Fibroblast of the aortic adventitia (primary cell): ENCODE results near the gene PWWP2A. TPM values are rescaled to one million over a fixed set of nuclear protein-coding genes. Genes with fewer than 3 reads are reported as not detected.
"Not testable (repeated sequence)": the region's sequence is repeated elsewhere in the genome, so short reads cannot be mapped to it uniquely, and the experiment has no call there.

Experiments
- DNase-seq: peaks from one replicate; pipeline ENCODE4 v3.0.0-alpha.2; 2010; ENCODE audit warnings: low read depth
- H3K4me3 ChIP-seq: 2 replicates; pipeline ENCODE4 v1.5.1; 2011; ENCODE audit warnings: low read depth, mild to moderate bottlenecking, control low read depth, low read length, moderate library complexity
- CTCF ChIP-seq: IDR thresholded peaks from 2 replicates; pipeline ENCODE4 v1.5.1; 2011; ENCODE audit warnings: mild to moderate bottlenecking, low read length, control low read depth, inconsistent platforms; ENCODE audit not compliant: insufficient read depth
- total RNA-seq: library from RNA; depleted of rRNA; stranded (reverse); fragments of >200 nt; gene quantifications from 2 replicates; pipeline ENCODE4 v1.2.3, GENCODE V29; 2012; ENCODE audit warnings: low replicate concordance

The PWWP2A gene
- total RNA-seq, 1 donor, result 24.3 TPM

GRCh38 chr5:160162910-160163309 is 43.7 kb upstream of the PWWP2A start:
- no peak overlapping the region for H3K4me3 ChIP-seq
- no peak for DNase-seq
- no peak for TF ChIP-seq CTCF

GRCh38 chr5:160161626-160162025 is 42.4 kb upstream of the PWWP2A start:
- no peak for DNase-seq
- no peak overlapping the region for H3K4me3 ChIP-seq
- no peak for TF ChIP-seq CTCF

- DNase-seq, H3K4me3 ChIP-seq: not testable (repeated sequence)
Measured at GRCh38 chr5:160160875-160161274, 41.6 kb upstream of the PWWP2A start.

GRCh38 chr5:160159991-160160792 is 40.9 kb upstream of the PWWP2A start:
- no peak overlapping the region for H3K4me3 ChIP-seq
- no peak for DNase-seq
- no peak for TF ChIP-seq CTCF

GRCh38 chr5:160158087-160158486 is 38.8 kb upstream of the PWWP2A start:
- no peak overlapping the region for H3K4me3 ChIP-seq
- TF ChIP-seq CTCF, result no peak
- DNase-seq, result no peak

- no peak for DNase-seq
Measured at GRCh38 chr5:160155017-160155750, 35.9 kb upstream of the PWWP2A start.

More at GRCh38 chr5:160155017-160155750, 35.9 kb upstream of the PWWP2A start:
- TF ChIP-seq CTCF, result no peak
- H3K4me3 ChIP-seq, result no peak overlapping the region
